ENCODE measurements around the gene TBX3. TPM values are rescaled to one million over a fixed set of nuclear protein-coding genes. Genes with fewer than 3 reads are reported as not detected.

TBX3 gene
- total RNA-seq, 2 donors from 2014 or later, result 6.1 to 16.1 TPM

- Histone ChIP-seq H3K36me3 (no peaks in the 10 kb centered on the region), H3K9me3 (no peaks in the 10 kb centered on the region), H3K4me3 (peak overlapping the region; percentile 58 to 67), H3K4me1 (peaks cover 0 to 25% of the 10 kb centered on the region in 2 donors), H3K27ac (peak overlapping the region; percentile 90 to 93), H3K27me3 (peaks cover 6 to 27% of the 10 kb centered on the region in 2 donors)
- no peak for DNase-seq (ENCODE audit: low spot score)
- TF ChIP-seq CTCF (IDR thresholded peaks at IDR 0.05), result peak in 1 of 2 donors; percentile 12
Measured at GRCh38 chr12:114683709-114684097, 272 bp downstream of the TBX3 start.

GRCh38 chr12:114682785-114683708 lies 928 bp downstream of the TBX3 start:
- TF ChIP-seq CTCF (IDR thresholded peaks at IDR 0.05), result peak in 1 of 2 donors; percentile 49
- H3K4me3 ChIP-seq, result peak overlapping the region; percentile 58 to 67
- H3K36me3 ChIP-seq, result no peaks in the 10 kb centered on the region
- DNase-seq (ENCODE audit: low spot score), result no peak
- peak overlapping the region; percentile 90 to 93 for H3K27ac ChIP-seq
- peaks cover 0 to 28% of the 10 kb centered on the region in 2 donors for H3K4me1 ChIP-seq
- peaks cover 6 to 23% of the 10 kb centered on the region in 2 donors for H3K27me3 ChIP-seq
- no peaks in the 10 kb centered on the region for H3K9me3 ChIP-seq

GRCh38 chr12:114682106-114682784 lies 1.7 kb downstream of the TBX3 start:
- Histone ChIP-seq H3K36me3 (no peaks in the 10 kb centered on the region), H3K27me3 (peaks cover 6 to 15% of the 10 kb centered on the region in 2 donors), H3K9me3 (no peaks in the 10 kb centered on the region), H3K27ac (peak overlapping the region; percentile 90 to 93), H3K4me3 (peak overlapping the region; percentile 58 to 67), H3K4me1 (peaks cover 0 to 32% of the 10 kb centered on the region in 2 donors)
- no peak for TF ChIP-seq CTCF (IDR thresholded peaks at IDR 0.05)
- DNase-seq (ENCODE audit: low spot score), result no peak

- Histone ChIP-seq H3K36me3 (no peaks in the 10 kb centered on the region), H3K27ac (peak overlapping the region; percentile 90 to 93), H3K4me1 (peaks cover 0 to 29% of the 10 kb centered on the region in 2 donors), H3K9me3 (no peaks in the 10 kb centered on the region), H3K4me3 (peak overlapping the region; percentile 58 to 67), H3K27me3 (peaks cover 3 to 5% of the 10 kb centered on the region in 2 donors)
- DNase-seq (ENCODE audit: low spot score), result no peak
- no peak for TF ChIP-seq CTCF (IDR thresholded peaks at IDR 0.05)
Measured at GRCh38 chr12:114681116-114681871, 2.7 kb downstream of the TBX3 start.

- TF ChIP-seq CTCF (IDR thresholded peaks at IDR 0.05), result no peak
- peak overlapping the region; percentile 12 to 90 for H3K27ac ChIP-seq
- peaks cover 0 to 29% of the 10 kb centered on the region in 2 donors for H3K4me1 ChIP-seq
- peak overlapping the region; percentile 58 to 67 for H3K4me3 ChIP-seq
- H3K36me3 ChIP-seq, result no peaks in the 10 kb centered on the region
- H3K27me3 ChIP-seq, result peaks cover 3 to 5% of the 10 kb centered on the region in 2 donors
- H3K9me3 ChIP-seq, result no peaks in the 10 kb centered on the region
- no peak for DNase-seq (ENCODE audit: low spot score)
Measured at GRCh38 chr12:114680604-114681069, 3.3 kb downstream of the TBX3 start.
